OCI-LY3 (cell line): ENCODE measurements around the gene RUNX3.

ENCODE experiments used
- H2AFZ ChIP-seq: fragments of 200-600, 300-600 bp; shearing (Covaris generic); 2 replicates; pipeline ENCODE4 v1.6.0; 2014; ENCODE audit warnings: antibody characterized with exemption, low read depth, low read length
- H3K27ac ChIP-seq: fragments of 200-600, 300-600 bp; sonication (generic); 2 replicates; pipeline ENCODE4 v1.5.1; 2014; ENCODE audit warnings: mild to moderate bottlenecking, low read length, moderate library complexity, mixed read lengths
- H3K27me3 ChIP-seq: fragments of 200-600, 300-600 bp; sonication (generic); 2 replicates; pipeline ENCODE4 v1.6.1; 2014; ENCODE audit warnings: low read depth, low read length, mixed read lengths
- H3K36me3 ChIP-seq: fragments of 200-600, 300-600 bp; sonication (generic); replicated peaks from 2 replicates; pipeline ENCODE3; 2014; ENCODE audit warnings: low read depth, low read length, mixed read lengths
- H3K4me1 ChIP-seq: fragments of 300-600, 200-600 bp; sonication (generic); 2 replicates; pipeline ENCODE4 v1.6.1; 2014; ENCODE audit warnings: low read length, mixed read lengths
- H3K4me2 ChIP-seq: fragments of 200-600, 300-600 bp; sonication (generic); 2 replicates; pipeline ENCODE4 v1.6.1; 2014; ENCODE audit warnings: low read length, mixed read lengths
- H3K4me3 ChIP-seq: fragments of 300-600, 200-600 bp; sonication (generic); 2 replicates; pipeline ENCODE4 v1.5.1; 2014; ENCODE audit warnings: antibody characterized with exemption, mild to moderate bottlenecking, low read length, moderate library complexity
- H3K79me2 ChIP-seq: fragments of 300-600, 200-600 bp; shearing (Covaris generic); 2 replicates; pipeline ENCODE4 v1.6.1; 2014; ENCODE audit warnings: mild to moderate bottlenecking, low read length, mixed read lengths
- H3K9ac ChIP-seq: fragments of 300-600, 200-600 bp; shearing (Covaris generic); 2 replicates; pipeline ENCODE4 v1.6.0; 2014; ENCODE audit warnings: mild to moderate bottlenecking, low read length, moderate library complexity
- H3K9me3 ChIP-seq: fragments of 200-600, 300-600 bp; shearing (Covaris generic); 2 replicates; pipeline ENCODE4 v1.6.1; 2014; ENCODE audit warnings: low read length, mixed read lengths; ENCODE audit not compliant: insufficient read depth
- H4K20me1 ChIP-seq: fragments of 200-600, 300-600 bp; sonication (generic); 2 replicates; pipeline ENCODE4 v1.6.1; 2016; ENCODE audit warnings: low read length, mixed read lengths; ENCODE audit not compliant: insufficient read depth
- CTCF ChIP-seq: fragments of 200-600, 300-600 bp; sonication (generic); IDR thresholded peaks from 2 replicates; pipeline ENCODE4 v1.5.1; 2014; ENCODE audit warnings: antibody characterized with exemption, low read length, low read depth
- EZH2phosphoT487 ChIP-seq: fragments of 200-600 bp; shearing (Covaris generic); IDR thresholded peaks from 2 replicates; pipeline ENCODE4 v1.6.1; 2018; ENCODE audit warnings: antibody characterized with exemption, mixed run types, low read depth

The RUNX3 gene

GRCh38 chr1:24955779-24956365, 25.8 kb upstream of the RUNX3 start:
- Histone ChIP-seq H3K27me3 (no peaks in the 10 kb centered on the region; the same call in 1 of the 2 replicates), H3K9me3 (no peaks in the 10 kb centered on the region), H3K4me3 (no peak overlapping the region), H2AFZ (no peak overlapping the region), H3K9ac (no peak overlapping the region), H3K4me2 (0 out of 2 replicates have a peak overlapping the region, but pooled peaks have one; percentile 3), H3K79me2 (no peaks in the 10 kb centered on the region), H4K20me1 (no peaks in the 10 kb centered on the region), H3K27ac (no peak overlapping the region), H3K4me1 (peaks cover 44% of the 10 kb centered on the region), H3K36me3 (no peaks in the 10 kb centered on the region)
- TF ChIP-seq EZH2phosphoT487, result no peak
- TF ChIP-seq CTCF, result no peak

GRCh38 chr1:24955161-24955560, 25.1 kb upstream of the RUNX3 start:
- Histone ChIP-seq H3K27me3 (no peaks in the 10 kb centered on the region; the same call in 1 of the 2 replicates), H2AFZ (no peak overlapping the region), H3K27ac (no peak overlapping the region), H3K36me3 (no peaks in the 10 kb centered on the region), H3K79me2 (no peaks in the 10 kb centered on the region), H3K4me1 (peaks cover 44% of the 10 kb centered on the region), H4K20me1 (no peaks in the 10 kb centered on the region), H3K4me2 (0 out of 2 replicates have a peak overlapping the region, but pooled peaks have one; percentile 3), H3K4me3 (no peak overlapping the region), H3K9ac (no peak overlapping the region), H3K9me3 (no peaks in the 10 kb centered on the region)
- TF ChIP-seq EZH2phosphoT487, result no peak
- TF ChIP-seq CTCF, result no peak

- no peaks in the 10 kb centered on the region for H3K36me3 ChIP-seq
- no peak overlapping the region for H3K4me3 ChIP-seq
- TF ChIP-seq EZH2phosphoT487, result no peak
- no peak for TF ChIP-seq CTCF
- no peak overlapping the region for H2AFZ ChIP-seq
- H3K9me3 ChIP-seq, result no peaks in the 10 kb centered on the region
- no peaks in the 10 kb centered on the region for H3K79me2 ChIP-seq
- no peak overlapping the region for H3K9ac ChIP-seq
- H3K27me3 ChIP-seq, result no peaks in the 10 kb centered on the region; the same call in 1 of the 2 replicates
- 0 out of 2 replicates have a peak overlapping the region, but pooled peaks have one; percentile 3 for H3K4me2 ChIP-seq
- peaks cover 44% of the 10 kb centered on the region for H3K4me1 ChIP-seq
- no peak overlapping the region for H3K27ac ChIP-seq
- no peaks in the 10 kb centered on the region for H4K20me1 ChIP-seq
These were observed 24.6 kb upstream of the RUNX3 start for GRCh38 chr1:24954631-24955030.

- no peak overlapping the region for H3K9ac ChIP-seq
- H3K4me1 ChIP-seq, result peaks cover 44% of the 10 kb centered on the region
- no peak overlapping the region for H3K4me3 ChIP-seq
- no peaks in the 10 kb centered on the region for H4K20me1 ChIP-seq
- no peak for TF ChIP-seq EZH2phosphoT487
- TF ChIP-seq CTCF, result no peak
- H2AFZ ChIP-seq, result no peak overlapping the region
- no peaks in the 10 kb centered on the region; the same call in 1 of the 2 replicates for H3K27me3 ChIP-seq
- H3K27ac ChIP-seq, result no peak overlapping the region
- H3K9me3 ChIP-seq, result no peaks in the 10 kb centered on the region
- no peak overlapping the region for H3K4me2 ChIP-seq
- H3K79me2 ChIP-seq, result no peaks in the 10 kb centered on the region
- no peaks in the 10 kb centered on the region for H3K36me3 ChIP-seq
These were observed 23.9 kb upstream of the RUNX3 start for GRCh38 chr1:24954022-24954421.
